A549 (cell line): Measurements from ENCODE around the gene COL17A1. TPM values are rescaled to one million over a fixed set of nuclear protein-coding genes. Genes with fewer than 3 reads are reported as not detected.

ENCODE experiments used
- ATAC-seq, 2 experiments: fragments of 200-7000 bp in 1 of 2; fragments of >200 bp in 1 of 2; cut with Nextera tagmentation in 1 of 2; cut with Tn5 transposase in 1 of 2; 3 replicates each; pipeline versions ENCODE4 v1.8.0 to v1.9.1; 2018 to 2020; ENCODE audit warnings: mild to moderate bottlenecking in 1 of 2, moderate library complexity in 1 of 2
- CTCF ChIA-PET: fragments of 300-600 bp; sonication (Branson Sonifier 250); formaldehyde crosslinking; extraction: SDS; loops from one replicate; lab custom pipeline; 2021; ENCODE audit warnings: antibody characterized with exemption, inconsistent platforms; lab: Yijun Ruan, JAX
- POLR2A ChIA-PET: fragments of 350-600 bp; formaldehyde crosslinking; extraction: SDS; loops from one replicate; lab custom pipeline; 2021; ENCODE audit warnings: antibody characterized with exemption, inconsistent platforms; lab: Yijun Ruan, JAX
- DNase-seq, 2 experiments: peaks; one replicate each; pipeline versions ENCODE4 v3.0.0 to v3.0.0-alpha.2; 2011 to 2016; ENCODE audit warnings: low read depth in 1 of 2, low spot score in 1 of 2
- FAIRE-seq: peaks from 2 replicates; lab custom pipeline; 2011; peaks lifted over from hg19 to GRCh38; lab: Jason Lieb, UNC
- H3K27ac ChIP-seq, 2 experiments: fragments of >200 bp; sonication (Bioruptor Twin); formaldehyde crosslinking; 3 replicates each; pipeline ENCODE4 v1.5.1; 2016 to 2017
- H3K4me1 ChIP-seq: fragments of >200 bp; sonication (Bioruptor Twin); formaldehyde crosslinking; 3 replicates; pipeline ENCODE4 v1.6.1; 2016
- H3K4me2 ChIP-seq: fragments of >200 bp; sonication (Bioruptor Twin); formaldehyde crosslinking; 3 replicates; pipeline ENCODE4 v1.6.1; 2016
- H3K4me3 ChIP-seq: fragments of >200 bp; sonication (Bioruptor Twin); formaldehyde crosslinking; 3 replicates; pipeline ENCODE4 v1.5.1; 2016
- H3K9me3 ChIP-seq: fragments of >200 bp; sonication (Bioruptor Twin); formaldehyde crosslinking; 3 replicates; pipeline ENCODE4 v1.6.1; 2016
- BHLHE40 ChIP-seq: IDR thresholded peaks from 2 replicates; pipeline ENCODE4 v1.6.1; 2012; ENCODE audit warnings: low read depth, low read length, inconsistent platforms
- CHD2 ChIP-seq: fragments of 150-350 bp; IDR thresholded peaks from 2 replicates; pipeline ENCODE4 v1.6.1; 2014; ENCODE audit warnings: low read length; ENCODE audit not compliant: partially characterized antibody
- EHF ChIP-seq: fragments of 250-450 bp; sonication (Bioruptor Pico); IDR thresholded peaks from 2 replicates; pipeline ENCODE4 v1.5.0; 2020; ENCODE audit warnings: mild to moderate bottlenecking
- ESRRA ChIP-seq: fragments of 150-350 bp; IDR thresholded peaks from 2 replicates; pipeline ENCODE4 v1.6.1; 2014; ENCODE audit warnings: mild to moderate bottlenecking, low read length, borderline replicate concordance
- HDAC2 ChIP-seq: fragments of 200-600 bp; sonication (generic); IDR thresholded peaks from 2 replicates; pipeline ENCODE4 v1.6.1; 2016
- HES2 ChIP-seq: fragments of >200 bp; sonication (Bioruptor Twin); formaldehyde crosslinking; IDR thresholded peaks from 2 replicates; pipeline ENCODE4 v1.6.1; 2016
- HEYL ChIP-seq: fragments of 250-450 bp; sonication (Bioruptor Pico); IDR thresholded peaks from 2 replicates; pipeline ENCODE4 v1.8.0; 2021; ENCODE audit warnings: mild to moderate bottlenecking, moderate library complexity
- JUNB ChIP-seq: fragments of >200 bp; sonication (Bioruptor Twin); formaldehyde crosslinking; IDR thresholded peaks from 2 replicates; pipeline ENCODE4 v1.6.1; 2016
- KDM1A ChIP-seq: fragments of 200-600 bp; sonication (generic); IDR thresholded peaks from 2 replicates; pipeline ENCODE4 v1.6.1; 2016; ENCODE audit warnings: low read depth, mild to moderate bottlenecking
- MAFK ChIP-seq: fragments of 450-650 bp; IDR thresholded peaks from 2 replicates; pipeline ENCODE4 v1.6.1; 2014; ENCODE audit not compliant: partially characterized antibody
- NFE2L2 ChIP-seq: fragments of 150-350 bp; conservative IDR thresholded peaks from 2 replicates; pipeline ENCODE4 v1.6.1; 2014; ENCODE audit warnings: low read length
- NPAS2 ChIP-seq: fragments of 250-450 bp; sonication (Bioruptor Pico); IDR thresholded peaks from 2 replicates; pipeline ENCODE4 v1.8.0; 2022; ENCODE audit warnings: mild to moderate bottlenecking, moderate library complexity, borderline replicate concordance
- NR3C1 ChIP-seq: fragments of >200 bp; sonication (Bioruptor Twin); formaldehyde crosslinking; IDR thresholded peaks from 3 replicates; pipeline ENCODE4 v1.6.1; 2017
- POLR2A ChIP-seq: IDR thresholded peaks from 2 replicates; pipeline ENCODE4 v1.6.1; 2012; ENCODE audit warnings: mild to moderate bottlenecking, low read length
- POLR2AphosphoS2 ChIP-seq: conservative IDR thresholded peaks from 2 replicates; pipeline ENCODE4 v1.6.1; 2012; ENCODE audit warnings: low read length, improper control_type of control experiment, inconsistent platforms
- RAD21 ChIP-seq, 2 experiments: fragments of >200 bp in 1 of 2; sonication (Bioruptor Twin) in 1 of 2; formaldehyde crosslinking in 1 of 2; IDR thresholded peaks in 1 of 2; conservative IDR thresholded peaks in 1 of 2; 2 replicates in 1 of 2; 3 replicates in 1 of 2; pipeline ENCODE4 v1.6.1; 2012 to 2018; ENCODE audit warnings: inconsistent platforms in 1 of 2
- REST ChIP-seq: fragments of 200-600 bp; sonication (generic); IDR thresholded peaks from 2 replicates; pipeline ENCODE4 v1.6.1; 2016; ENCODE audit warnings: antibody characterized with exemption, mild to moderate bottlenecking, moderate library complexity
- RNF2 ChIP-seq: fragments of 200-600 bp; sonication (generic); IDR thresholded peaks from 2 replicates; pipeline ENCODE4 v1.6.1; 2016; ENCODE audit warnings: low read depth, mild to moderate bottlenecking, antibody characterized with exemption, moderate library complexity, borderline replicate concordance
- USF2 ChIP-seq: fragments of 450-650 bp; IDR thresholded peaks from 2 replicates; pipeline ENCODE4 v1.6.1; 2014; ENCODE audit warnings: antibody characterized with exemption
- WGBS: methylation state at CpG from one replicate; pipeline ENCODE4 v1.1.6; 2017; ENCODE audit errors: missing lambda C conversion rate; 5-methylcytosine and 5-hydroxymethylcytosine counted together
- polyA plus RNA-seq, 4 experiments: library from polyadenylated mRNA; depleted of rRNA in 3 of 4; stranded (reverse); fragments of >200 nt; fragmentation: RNase III in 1 of 4; extraction: RNeasy Plus Mini Kit Qiagen cat#74134 plus additional on column Dnase treatment in 1 of 4; gene quantifications; 2 replicates in 3 of 4; 3 replicates in 1 of 4; pipeline ENCODE4 v1.2.3, GENCODE V29; 2011 to 2017

COL17A1 gene
- polyA plus RNA-seq, 2 of the 4 experiments (the other 2 are of a cell fraction): 1.3 to 1.6 TPM

- WGBS: 70% methylated on average over 16 of the region's 16 CpGs
- Histone ChIP-seq H3K4me2 (no peak overlapping the region), H3K4me3 (no peak overlapping the region), H3K9me3 (no peaks in the 10 kb centered on the region), H3K27ac (no peak overlapping the region), H3K4me1 (no peaks in the 10 kb centered on the region)
- CTCF ChIA-PET: interaction anchor here (0.6 to 7.2 kb wide), 6 partner anchors 9 to 149 kb away, joined by 3 to 60 read pairs (median 4); partner anchors contain the start of gene SFR1
- DNase-seq (no peak), ATAC-seq (no peak), FAIRE-seq (no peak)
- no peak for TF ChIP-seq HES2
- no peak for TF ChIP-seq HEYL (CRISPR knock-in tag)
- TF ChIP-seq POLR2A: no peak
- TF ChIP-seq EHF (CRISPR knock-in tag): no peak
- no peak for TF ChIP-seq POLR2AphosphoS2
- no peak for TF ChIP-seq CHD2
- no peak for TF ChIP-seq USF2
- TF ChIP-seq REST: no peak
- TF ChIP-seq JUNB: no peak
- TF ChIP-seq RNF2: no peak
- TF ChIP-seq ESRRA: no peak
- TF ChIP-seq NPAS2: no peak
- TF ChIP-seq BHLHE40: no peak
- TF ChIP-seq NR3C1: no peak
- TF ChIP-seq HDAC2: no peak
- no peak for TF ChIP-seq RAD21 (conservative IDR thresholded peaks at IDR 0.05 in 1 of 2, IDR thresholded peaks at IDR 0.05 in 1 of 2)
- TF ChIP-seq KDM1A: no peak
- POLR2A ChIA-PET: no interaction called here
Observed at GRCh38 chr10:104037261-104037951, 48.3 kb downstream of the COL17A1 start.

- Histone ChIP-seq H3K9me3 (no peaks in the 10 kb centered on the region), H3K27ac (no peak overlapping the region), H3K4me1 (no peaks in the 10 kb centered on the region), H3K4me3 (no peak overlapping the region), H3K4me2 (no peak overlapping the region)
- POLR2A ChIA-PET: interaction anchor here (0.5 to 0.6 kb wide), 2 partner anchors 142 to 220 kb away, joined by 3 read pairs; no protein-coding TSS in a partner anchor
- no peak for TF ChIP-seq NFE2L2
- peak; percentile 97 for TF ChIP-seq MAFK
- CTCF ChIA-PET: interaction anchor here (0.7 to 7.2 kb wide), 6 partner anchors 8 to 270 kb away, joined by 3 to 60 read pairs (median 4); partner anchors contain the start of gene SFR1
- no peak for FAIRE-seq
- ATAC-seq: no peak; a peak in 1 of 6 replicates
- DNase-seq: no peak
- 70% methylated on average over 13 of the region's 21 CpGs for WGBS
Observed at GRCh38 chr10:104036518-104037260, 49.0 kb downstream of the COL17A1 start.
